Endothelial cell of umbilical vein (primary cell): ENCODE data around the gene HAUS6. TPM values are rescaled to one million over a fixed set of nuclear protein-coding genes. Genes with fewer than 3 reads are reported as not detected.
A peak's percentile ranks its signal among the peaks of the same experiment; 100 is the strongest.

Experiments used
- BruUV-seq: library from RNA; stranded (reverse); fragments of 400-500 nt; replicated peaks from 2 replicates; lab custom pipeline; 2021; lab: Mats Ljungman, UMichigan
- CTCF ChIA-PET: fragments of 300-600, 350-600 bp; sonication (Branson Sonifier 250); formaldehyde crosslinking; loops from one replicate; lab custom pipeline; 2021; ENCODE audit warnings: antibody characterized with exemption, inconsistent platforms; lab: Charles Lee
- POLR2A ChIA-PET: fragments of 300-600, 350-600 bp; sonication (Branson Sonifier 250); formaldehyde crosslinking; loops from one replicate; lab custom pipeline; 2021; ENCODE audit warnings: antibody characterized with exemption, inconsistent platforms; lab: Charles Lee
- DNase-seq: peaks from one replicate; pipeline ENCODE4 v3.0.0-alpha.2; 2011; ENCODE audit warnings: low read depth, low spot score
- FAIRE-seq: peaks from 2 replicates; lab custom pipeline; 2011; peaks lifted over from hg19 to GRCh38; lab: Jason Lieb, UNC
- H2AFZ ChIP-seq: 2 replicates; pipeline ENCODE4 v1.6.0; 2012; ENCODE audit warnings: low read depth, low read length, control low read depth, inconsistent platforms
- H3K27ac ChIP-seq: 2 replicates; pipeline ENCODE4 v1.5.1; 2011; ENCODE audit warnings: low read depth, mild to moderate bottlenecking, control low read depth, low read length, moderate library complexity; ENCODE audit not compliant: insufficient read depth
- H3K27me3 ChIP-seq, 2 experiments: 2 replicates each; pipeline versions ENCODE4 v1.6.0 to v1.6.1; 2011; ENCODE audit warnings: low read length in 2 of 2, mixed read lengths in 1 of 2; ENCODE audit not compliant: control insufficient read depth in 2 of 2, insufficient read depth in 2 of 2
- H3K36me3 ChIP-seq, 2 experiments: 2 replicates in 1 of 2; 3 replicates in 1 of 2; pipeline ENCODE4 v1.5.1; 2011; ENCODE audit warnings: low read length in 2 of 2, mild to moderate bottlenecking in 1 of 2, moderate library complexity in 1 of 2; ENCODE audit not compliant: control insufficient read depth in 2 of 2, insufficient read depth in 2 of 2; ENCODE audit errors: extremely low read depth in 1 of 2
- H3K4me1 ChIP-seq: 3 replicates; pipeline ENCODE4 v1.5.1; 2011; ENCODE audit warnings: mild to moderate bottlenecking, low read length; ENCODE audit not compliant: control insufficient read depth, insufficient read depth; ENCODE audit errors: extremely low read depth
- H3K4me2 ChIP-seq: 2 replicates; pipeline ENCODE4 v1.6.1; 2011; ENCODE audit warnings: low read length, control low read depth, mixed read lengths; ENCODE audit not compliant: insufficient read depth
- H3K4me3 ChIP-seq, 3 experiments: fragments of 200-600 bp in 1 of 3; sonication (generic), shearing (Covaris generic) in 1 of 3; replicated peaks in 1 of 3; 2 replicates each; pipeline ENCODE4 v1.5.1; 2011 to 2016; ENCODE audit warnings: control low read depth in 3 of 3, low read length in 3 of 3, mild to moderate bottlenecking in 2 of 3, inconsistent platforms in 1 of 3, low read depth in 1 of 3, moderate library complexity in 1 of 3; ENCODE audit not compliant: insufficient read depth in 1 of 3
- H3K79me2 ChIP-seq: 2 replicates; pipeline ENCODE4 v1.6.0; 2012; ENCODE audit warnings: low read length, inconsistent platforms; ENCODE audit not compliant: control insufficient read depth, insufficient read depth
- H3K9ac ChIP-seq: replicated peaks from 2 replicates; pipeline ENCODE3; 2011; ENCODE audit warnings: low read length, control low read depth; ENCODE audit not compliant: insufficient read depth; ENCODE audit errors: extremely low read depth
- H3K9me1 ChIP-seq: replicated peaks from 3 replicates; pipeline ENCODE4 v1.6.0; 2011; ENCODE audit warnings: mild to moderate bottlenecking, low read length; ENCODE audit not compliant: control insufficient read depth, insufficient read depth; ENCODE audit errors: extremely low read depth
- H3K9me3 ChIP-seq: replicated peaks from 2 replicates; pipeline ENCODE4 v1.5.1; 2012; ENCODE audit warnings: low read length, inconsistent platforms; ENCODE audit not compliant: control insufficient read depth, insufficient read depth
- H4K20me1 ChIP-seq: replicated peaks from 2 replicates; pipeline ENCODE3; 2011; ENCODE audit warnings: mild to moderate bottlenecking, low read length; ENCODE audit not compliant: control insufficient read depth, insufficient read depth; ENCODE audit errors: extremely low read depth
- EZH2 ChIP-seq: IDR thresholded peaks from 2 replicates; pipeline ENCODE4 v1.6.1; 2012; ENCODE audit warnings: borderline replicate concordance, low read depth, mild to moderate bottlenecking, moderate library complexity, low read length, inconsistent platforms; ENCODE audit not compliant: severe bottlenecking
- FOS ChIP-seq: IDR thresholded peaks from 2 replicates; pipeline ENCODE4 v1.6.1; 2011; ENCODE audit warnings: mild to moderate bottlenecking, low read length, moderate library complexity, borderline replicate concordance; ENCODE audit not compliant: insufficient read depth
- GATA2 ChIP-seq: IDR thresholded peaks from 2 replicates; pipeline ENCODE4 v1.7.0; 2011; ENCODE audit warnings: low read depth, mild to moderate bottlenecking, moderate library complexity, mixed read lengths, low read length; ENCODE audit not compliant: insufficient read length, insufficient read depth
- JUN ChIP-seq: IDR thresholded peaks from 2 replicates; pipeline ENCODE4 v1.6.1; 2011; ENCODE audit warnings: borderline replicate concordance, low read depth; ENCODE audit not compliant: insufficient read length, insufficient read depth
- MAX ChIP-seq: IDR thresholded peaks from 2 replicates; pipeline ENCODE4 v1.6.1; 2011; ENCODE audit not compliant: insufficient read depth, insufficient read length
- MYC ChIP-seq: IDR thresholded peaks from one replicate; pipeline ENCODE4 v1.6.1; 2011; ENCODE audit warnings: mild to moderate bottlenecking, low read depth, low read length
- POLR2A ChIP-seq: IDR thresholded peaks from 2 replicates; pipeline ENCODE4 v1.6.1; 2012; ENCODE audit warnings: low read depth, mild to moderate bottlenecking, control low read depth, low read length
- POLR2AphosphoS5 ChIP-seq: IDR thresholded peaks from 2 replicates; pipeline ENCODE4 v1.6.1; 2012; ENCODE audit warnings: low read depth, mild to moderate bottlenecking, control low read depth, low read length, moderate library complexity; ENCODE audit not compliant: insufficient read depth
- dilution Hi-C: fragments of 300-500 bp; cut with MboI; formaldehyde crosslinking; loops from one replicate; pipeline ENCODE4 v1.15.0; 2019; ENCODE audit warnings: low sequenced_read_pairs; ENCODE audit not compliant: extremely low pct_ligation_motif_present
- intact Hi-C: fragments of 100-400 bp; cut with micrococcal nuclease; formaldehyde crosslinking; loops from one replicate; pipeline ENCODE4 v1.10.0; 2022
- polyA plus RNA-seq, 4 experiments: library from polyadenylated mRNA; depleted of rRNA in 3 of 4; stranded (reverse) in 3 of 4; unstranded in 1 of 4; fragments of >200 nt; gene quantifications; 2 replicates each; pipeline versions ENCODE4 v1.2.1 to v1.2.3, GENCODE V29; 2011 to 2012; ENCODE audit warnings: missing spikeins in 1 of 4
- total RNA-seq: library from RNA; stranded (reverse); gene quantifications from 2 replicates; pipeline ENCODE4 v1.2.3, GENCODE V29; 2021
- TF ChIP-seq, protein P1 (sequence below), 2 donors: IDR thresholded peaks; 1 replicate in 1 of 2; 2 replicates in 1 of 2; pipeline ENCODE4 v1.5.1; 2011; ENCODE audit warnings: low read length in 2 of 2, mild to moderate bottlenecking in 2 of 2, moderate library complexity in 2 of 2, control low read depth in 1 of 2, inconsistent platforms in 1 of 2, low read depth in 1 of 2; ENCODE audit not compliant: insufficient read depth in 1 of 2; ENCODE audit errors: extremely low read depth in 1 of 2

The HAUS6 gene
- total and polyA plus RNA-seq, 2 donors (not counting 3 experiments of a cell fraction or from before 2014, with no cell fraction given), result 4.5 to 19.6 TPM

GRCh38 chr9:19119246-19119645 is 16.5 kb upstream of the HAUS6 start:
- DNase-seq (peak; percentile 69), FAIRE-seq (no peak)
- Histone ChIP-seq H3K9me3 (no peaks in the 10 kb centered on the region), H3K4me3 (no peak overlapping the region), H3K79me2 (no peaks in the 10 kb centered on the region), H3K4me2 (peak overlapping the region; percentile 6), H3K4me1 (peaks cover 34% of the 10 kb centered on the region), H2AFZ (no peak overlapping the region), H4K20me1 (no peaks in the 10 kb centered on the region), H3K9ac (peak overlapping the region; percentile 46), H3K27ac (peak overlapping the region; percentile 59), H3K36me3 (peaks cover 25 to 36% of the 10 kb centered on the region in 2 experiments), H3K27me3 (no peaks in the 10 kb centered on the region), H3K9me1 (no peaks in the 10 kb centered on the region)
- TF ChIP-seq GATA2 (no peak), MYC (no peak), POLR2AphosphoS5 (no peak), MAX (no peak), EZH2 (no peak), FOS (no peak), JUN (no peak), POLR2A (no peak)
- TF ChIP-seq, protein P1, sequence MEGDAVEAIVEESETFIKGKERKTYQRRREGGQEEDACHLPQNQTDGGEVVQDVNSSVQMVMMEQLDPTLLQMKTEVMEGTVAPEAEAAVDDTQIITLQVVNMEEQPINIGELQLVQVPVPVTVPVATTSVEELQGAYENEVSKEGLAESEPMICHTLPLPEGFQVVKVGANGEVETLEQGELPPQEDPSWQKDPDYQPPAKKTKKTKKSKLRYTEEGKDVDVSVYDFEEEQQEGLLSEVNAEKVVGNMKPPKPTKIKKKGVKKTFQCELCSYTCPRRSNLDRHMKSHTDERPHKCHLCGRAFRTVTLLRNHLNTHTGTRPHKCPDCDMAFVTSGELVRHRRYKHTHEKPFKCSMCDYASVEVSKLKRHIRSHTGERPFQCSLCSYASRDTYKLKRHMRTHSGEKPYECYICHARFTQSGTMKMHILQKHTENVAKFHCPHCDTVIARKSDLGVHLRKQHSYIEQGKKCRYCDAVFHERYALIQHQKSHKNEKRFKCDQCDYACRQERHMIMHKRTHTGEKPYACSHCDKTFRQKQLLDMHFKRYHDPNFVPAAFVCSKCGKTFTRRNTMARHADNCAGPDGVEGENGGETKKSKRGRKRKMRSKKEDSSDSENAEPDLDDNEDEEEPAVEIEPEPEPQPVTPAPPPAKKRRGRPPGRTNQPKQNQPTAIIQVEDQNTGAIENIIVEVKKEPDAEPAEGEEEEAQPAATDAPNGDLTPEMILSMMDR (IDR thresholded peaks at IDR 0.05; ENCODE audit: extremely low read depth in 1 of 2, insufficient read depth in 1 of 2, low read depth in 1 of 2, low read length in 2 of 2), result no peak
- POLR2A ChIA-PET, result no interaction called here
- intact Hi-C loops (loop anchor here (1.0 to 5.0 kb wide), 3 partner anchors 16 to 258 kb away; no protein-coding TSS in a partner anchor), dilution Hi-C loops (no loop called here)
- CTCF ChIA-PET, result interaction anchor here (0.7 to 1.6 kb wide), 5 partner anchors 45 to 346 kb away, joined by 3 to 9 read pairs (median 3); partner anchors contain the start of gene RRAGA
- no TSS peak for BruUV-seq
